Measurements from ENCODE around the gene FRMD7. TPM values are rescaled to one million over a fixed set of nuclear protein-coding genes. Genes with fewer than 3 reads are reported as not detected.
"Not testable (repeated sequence)": the region's sequence is repeated elsewhere in the genome, so short reads cannot be mapped to it uniquely, and the experiment has no call there.

FRMD7 gene
- total RNA-seq, 6 donors from 2014 or later, result not detected

DNA sequence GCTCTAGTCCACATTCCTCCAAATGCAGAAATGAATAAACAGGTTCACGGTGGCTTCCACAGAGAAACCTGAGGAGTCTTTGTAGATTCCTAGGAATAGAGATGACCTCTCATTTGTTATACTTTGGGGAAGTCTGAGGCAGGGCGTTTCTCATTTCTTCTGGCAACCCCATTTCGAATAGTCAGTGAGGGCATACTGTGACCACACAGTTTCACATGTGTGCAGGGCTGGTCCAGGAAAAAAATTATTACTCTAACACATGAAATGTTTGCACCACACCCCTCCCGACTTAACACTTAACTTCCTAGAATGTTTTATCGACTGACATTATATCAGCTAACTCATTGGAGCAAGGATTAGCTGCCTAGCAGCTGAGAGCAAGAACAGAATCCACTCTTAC is 12.0 kb downstream of the FRMD7 start:
- ATAC-seq (ENCODE audit: low FRiP score in 2 of 2) (no peak), DNase-seq (no peak)
- Histone ChIP-seq H3K36me3 (no peaks in the 10 kb centered on the region), H3K27ac (no peak overlapping the region), H3K27me3 (no peaks in the 10 kb centered on the region), H3K9me3 (no peaks in the 10 kb centered on the region), H3K4me3 (no peak overlapping the region), H3K4me1 (no peaks in the 10 kb centered on the region)
- 63 to 66% methylated on average over 5 of the region's 5 CpGs for WGBS, 2 donors
- TF ChIP-seq CTCF (IDR thresholded peaks at IDR 0.05) (no peak), POLR2A (IDR thresholded peaks at IDR 0.05) (no peak), EP300 (IDR thresholded peaks at IDR 0.05) (no peak), POLR2AphosphoS5 (IDR thresholded peaks at IDR 0.05) (no peak)

DNA sequence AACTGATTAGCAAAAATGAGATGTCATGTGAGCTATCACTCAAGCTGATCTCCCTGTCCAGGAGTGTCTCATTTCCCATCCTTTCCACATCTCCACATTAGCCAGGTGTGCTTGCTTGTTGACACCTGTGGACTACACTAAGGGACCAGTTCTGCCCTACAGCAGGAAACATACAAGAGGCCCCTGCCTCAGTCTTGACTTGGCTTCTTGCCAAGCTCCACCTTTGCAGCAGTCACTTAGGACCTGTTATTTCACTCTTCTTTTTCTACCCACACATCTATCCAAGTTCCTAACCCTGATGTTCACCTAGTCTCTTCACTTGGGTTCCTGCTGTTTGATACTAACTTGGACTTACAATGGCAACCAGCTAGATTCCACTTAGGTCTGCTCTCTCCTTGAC is 13.2 kb downstream of the FRMD7 start:
- Histone ChIP-seq H3K27me3 (no peaks in the 10 kb centered on the region), H3K36me3 (no peaks in the 10 kb centered on the region), H3K9me3 (no peaks in the 10 kb centered on the region), H3K27ac (no peak overlapping the region), H3K4me3 (no peak overlapping the region), H3K4me1 (no peaks in the 10 kb centered on the region)
- DNase-seq (no peak), ATAC-seq (ENCODE audit: low FRiP score in 2 of 2) (no peak)
- no peak for TF ChIP-seq EP300 (IDR thresholded peaks at IDR 0.05)
- TF ChIP-seq POLR2A (IDR thresholded peaks at IDR 0.05), result no peak
- TF ChIP-seq CTCF (IDR thresholded peaks at IDR 0.05), result no peak
- TF ChIP-seq POLR2AphosphoS5 (IDR thresholded peaks at IDR 0.05), result no peak

GRCh38 chrX:132107291-132107690 is 20.5 kb downstream of the FRMD7 start:
- Histone ChIP-seq H3K36me3 (no peaks in the 10 kb centered on the region), H3K4me3 (no peak overlapping the region), H3K27ac (no peak overlapping the region), H3K9me3 (no peaks in the 10 kb centered on the region), H3K4me1 (no peaks in the 10 kb centered on the region), H3K27me3 (no peaks in the 10 kb centered on the region)
- ATAC-seq (ENCODE audit: low FRiP score in 2 of 2) (no peak), DNase-seq (no peak)
- no peak for TF ChIP-seq POLR2A (IDR thresholded peaks at IDR 0.05)
- TF ChIP-seq POLR2AphosphoS5 (IDR thresholded peaks at IDR 0.05), result no peak
- TF ChIP-seq EP300 (IDR thresholded peaks at IDR 0.05), result no peak
- no peak for TF ChIP-seq CTCF (IDR thresholded peaks at IDR 0.05)

DNA sequence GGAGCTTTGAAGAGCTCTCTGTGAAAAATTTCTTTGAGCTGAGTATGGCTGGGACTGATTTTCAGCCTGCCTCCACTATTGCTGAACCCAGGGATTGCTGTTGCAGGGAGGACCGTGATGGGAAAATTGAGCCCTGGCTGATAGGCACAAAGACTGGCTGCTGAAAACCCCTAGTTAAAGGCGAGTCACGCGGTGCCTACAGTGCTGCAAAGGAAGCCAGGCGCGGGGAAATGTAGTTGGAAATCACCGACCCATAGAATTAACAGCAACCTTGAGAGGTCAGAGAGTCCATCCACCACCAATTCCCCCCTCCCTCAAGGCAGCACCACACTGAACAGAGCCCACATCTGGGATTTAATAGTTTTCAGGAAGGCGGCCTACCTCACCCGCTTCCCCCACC is 26.0 kb downstream of the FRMD7 start:
- Histone ChIP-seq H3K4me1 (no peaks in the 10 kb centered on the region), H3K4me3 (no peak overlapping the region), H3K27ac (no peak overlapping the region), H3K27me3 (no peaks in the 10 kb centered on the region), H3K36me3 (no peaks in the 10 kb centered on the region), H3K9me3 (no peaks in the 10 kb centered on the region)
- no peak for TF ChIP-seq EP300 (IDR thresholded peaks at IDR 0.05)
- no peak for TF ChIP-seq POLR2A (IDR thresholded peaks at IDR 0.05)
- no peak for TF ChIP-seq CTCF (IDR thresholded peaks at IDR 0.05)
- TF ChIP-seq POLR2AphosphoS5 (IDR thresholded peaks at IDR 0.05), result no peak
- DNase-seq (no peak), ATAC-seq (ENCODE audit: low FRiP score in 2 of 2) (no peak)
- WGBS, 2 donors, result 78 to 100% methylated on average over 1 to 9 of the region's 9 CpGs

DNA sequence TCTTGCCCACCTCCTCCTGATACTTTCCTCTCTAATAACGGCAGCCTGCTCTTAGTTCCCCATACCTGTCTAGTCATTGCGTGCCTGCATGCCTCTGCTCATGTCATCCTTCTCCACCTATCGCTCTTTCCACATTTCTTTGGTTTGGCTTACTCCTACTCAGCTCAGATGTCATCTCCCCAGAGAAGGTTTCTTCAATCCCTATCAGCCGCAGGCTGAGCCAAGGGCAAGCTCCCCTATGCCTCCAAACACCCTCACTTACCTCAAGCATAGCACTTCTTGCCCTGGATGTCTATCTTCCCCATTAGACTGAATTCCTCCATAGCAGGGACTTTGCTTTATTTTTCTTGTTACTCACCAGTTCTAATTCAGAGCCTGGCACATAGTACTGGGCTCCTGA is 26.6 kb downstream of the FRMD7 start:
- no peak for DNase-seq
- 83 to 86% methylated on average over 4 of the region's 4 CpGs for WGBS, 2 donors
- TF ChIP-seq EP300 (IDR thresholded peaks at IDR 0.05), result no peak
- TF ChIP-seq CTCF (IDR thresholded peaks at IDR 0.05), result no peak
- no peak for TF ChIP-seq POLR2AphosphoS5 (IDR thresholded peaks at IDR 0.05)
- Histone ChIP-seq H3K4me1 (no peaks in the 10 kb centered on the region), H3K4me3 (no peak overlapping the region), H3K36me3 (no peaks in the 10 kb centered on the region), H3K27me3 (no peaks in the 10 kb centered on the region), H3K9me3 (no peaks in the 10 kb centered on the region), H3K27ac (no peak overlapping the region)
- ATAC-seq (ENCODE audit: low FRiP score in 2 of 2), result no peak

DNA sequence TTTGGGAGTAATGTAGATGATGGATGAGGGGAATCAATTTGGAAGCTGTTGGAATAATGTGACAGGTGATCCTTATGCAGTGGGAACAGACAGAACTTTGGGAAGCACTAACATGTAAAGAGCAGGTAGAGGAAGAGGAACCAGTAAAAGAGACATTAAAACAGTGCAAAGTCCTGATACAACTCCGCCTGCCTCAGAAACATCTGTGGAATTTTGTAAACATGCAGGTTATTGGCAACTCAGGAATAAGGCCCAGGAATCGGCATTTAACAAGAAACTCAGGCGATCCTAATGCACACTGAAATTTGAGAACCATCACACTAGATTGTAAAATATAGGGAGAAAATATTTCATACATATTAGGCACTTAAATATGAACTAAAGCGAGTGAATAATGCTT is 29.1 kb downstream of the FRMD7 start:
- ATAC-seq (ENCODE audit: low FRiP score in 2 of 2), result not testable (repeated sequence)
- 68 to 70% methylated on average over 4 of the region's 4 CpGs for WGBS, 2 donors

More for the DNA sequence above, 29.1 kb downstream of the FRMD7 start:
- H3K36me3 ChIP-seq, H3K4me3 ChIP-seq, H3K4me1 ChIP-seq, H3K27me3 ChIP-seq, H3K27ac ChIP-seq, DNase-seq, H3K9me3 ChIP-seq: not testable (repeated sequence)

Measured in upper lobe of left lung (tissue), 6 donors.